Measurements from ENCODE around the gene ATXN1.
A peak's percentile ranks its signal among the peaks of the same experiment; 100 is the strongest.

The ATXN1 gene

DNA sequence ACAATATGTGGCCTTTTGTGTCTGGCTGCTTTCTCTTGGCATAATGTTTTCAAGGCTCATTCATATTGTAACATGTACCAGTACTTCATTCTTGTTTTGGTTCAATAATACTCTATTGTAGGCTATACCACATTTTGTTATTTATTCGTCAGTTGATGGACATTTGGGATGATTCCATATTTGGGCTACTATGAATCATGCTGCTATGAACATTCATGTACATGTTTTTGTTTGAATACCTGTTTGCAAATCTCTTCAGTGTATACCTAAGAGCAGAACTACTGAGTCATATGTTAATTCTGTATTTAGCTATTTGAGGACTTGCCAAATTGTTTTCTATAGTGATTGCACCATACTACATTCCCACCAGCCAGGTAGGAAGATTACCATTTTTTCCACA lies 263.0 kb downstream of the ATXN1 start:
- DNase-seq (ENCODE audit: low read depth): no peak

DNA sequence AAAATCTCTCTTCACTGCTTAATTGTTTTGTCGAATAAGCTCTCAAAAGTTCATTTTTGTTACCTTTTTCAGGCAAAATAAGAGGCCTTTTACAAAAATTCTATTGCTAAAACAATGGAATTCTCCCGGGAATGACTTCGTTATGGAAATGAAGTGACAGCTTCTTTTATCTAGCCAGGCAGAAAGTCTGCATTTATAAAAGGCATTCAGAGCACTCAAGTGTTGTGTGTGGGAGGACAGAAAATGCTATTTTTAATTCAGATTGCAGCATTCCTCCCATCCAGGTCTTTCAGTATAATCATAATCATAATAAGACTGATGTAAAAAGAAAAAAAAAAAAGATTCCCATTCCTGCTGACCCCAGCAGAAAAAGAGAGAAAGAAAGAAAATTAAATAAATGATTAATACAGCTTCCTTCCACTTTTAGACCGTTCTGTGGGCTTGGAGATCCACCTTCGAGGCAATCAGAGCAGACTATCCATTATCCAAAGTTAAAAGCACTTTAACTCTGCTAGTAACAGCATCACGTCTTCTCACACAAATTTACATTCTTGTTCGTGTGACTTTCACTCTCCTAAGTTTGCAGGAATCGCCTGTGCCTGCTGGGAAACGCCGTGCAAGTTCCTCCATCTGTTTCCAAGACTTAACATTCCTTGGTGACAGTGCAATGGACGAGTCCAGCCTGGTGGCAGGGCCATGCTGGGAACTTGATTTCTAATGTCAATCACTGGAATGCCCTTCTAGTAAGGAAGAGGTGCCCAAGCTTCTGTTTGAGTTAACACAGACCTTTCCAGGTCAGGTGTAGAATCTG lies 264.1 kb downstream of the ATXN1 start:
- DNase-seq (ENCODE audit: low read depth): no peak

DNA sequence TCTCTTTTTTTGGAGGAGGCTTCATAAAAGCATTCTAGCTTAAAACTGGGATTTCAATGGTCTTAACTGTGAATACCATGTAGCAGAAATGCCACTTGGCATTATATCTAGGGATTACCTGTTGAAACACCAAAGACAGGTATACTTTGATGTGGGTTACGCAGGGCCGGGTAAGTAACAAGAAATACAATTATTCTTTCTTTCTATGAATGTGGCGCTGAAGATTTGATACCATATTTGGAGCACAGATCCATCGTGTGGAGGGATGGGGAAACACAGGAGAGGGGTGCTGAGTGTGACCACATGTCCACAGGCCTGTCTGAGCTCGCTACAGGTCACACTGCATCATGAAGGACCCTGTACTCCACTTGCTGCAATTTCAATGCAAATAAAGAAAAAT lies 265.1 kb downstream of the ATXN1 start:
- no peak for DNase-seq (ENCODE audit: low read depth)

DNA sequence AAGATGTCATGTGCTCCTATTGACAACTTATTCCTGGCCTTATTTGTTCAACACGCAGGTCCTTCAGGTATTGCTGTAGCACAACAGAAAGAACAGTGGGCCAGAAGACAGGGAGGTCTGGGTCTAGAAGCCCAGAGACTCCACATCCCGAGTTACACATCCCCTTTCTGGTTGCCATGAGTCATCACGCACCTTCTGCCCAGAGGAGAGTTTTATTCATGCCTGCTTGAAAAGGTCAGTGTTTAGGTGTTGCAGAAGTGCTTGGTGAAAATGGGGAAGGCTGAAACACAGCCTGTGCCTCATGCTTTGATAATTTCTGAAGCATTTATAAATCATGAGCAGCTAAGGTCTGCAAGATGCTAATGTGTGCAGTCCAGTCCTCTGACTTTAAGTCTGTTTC lies 266.5 kb downstream of the ATXN1 start:
- DNase-seq (ENCODE audit: low read depth): peak; percentile 22

DNA sequence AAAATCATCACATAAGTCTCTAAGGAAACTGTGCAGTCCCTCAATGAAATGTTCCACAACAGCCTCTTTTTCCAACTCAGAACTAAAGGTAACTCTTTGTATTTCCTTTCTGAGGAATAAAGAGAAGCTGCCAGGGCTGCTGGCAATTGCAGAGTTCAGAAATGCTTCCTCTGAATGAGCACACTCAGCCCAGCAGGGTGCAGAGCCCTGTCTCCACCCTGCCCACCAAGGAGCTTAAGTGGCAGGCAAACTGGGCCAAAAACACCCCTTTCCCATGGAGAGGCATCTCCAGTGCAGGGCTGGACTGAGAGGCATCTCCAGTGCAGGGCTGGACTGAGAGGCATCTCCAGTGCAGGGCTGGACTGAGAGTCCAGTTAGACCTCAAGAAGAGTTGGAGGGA lies 267.5 kb downstream of the ATXN1 start:
- no peak for DNase-seq (ENCODE audit: low read depth)

DNA sequence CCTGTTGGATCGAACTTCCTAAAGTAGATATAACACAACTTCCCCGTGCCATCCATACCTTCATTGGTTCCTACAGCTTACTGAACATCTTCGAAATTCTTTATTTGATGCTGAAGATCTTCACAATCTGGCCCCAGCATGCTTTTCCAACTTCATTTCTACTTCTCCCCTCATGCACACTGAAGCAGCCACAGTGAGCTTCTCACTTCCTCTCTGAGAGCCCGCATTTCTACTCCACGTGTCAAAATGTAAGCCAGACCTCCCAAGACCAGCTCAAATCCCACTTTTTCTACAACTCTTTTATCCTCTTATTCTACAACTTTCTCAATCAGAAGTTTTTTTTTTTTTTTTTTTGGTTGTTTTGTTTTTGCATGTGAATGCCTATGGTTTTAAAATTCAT lies 268.1 kb downstream of the ATXN1 start:
- DNase-seq (ENCODE audit: low read depth): no peak

DNA sequence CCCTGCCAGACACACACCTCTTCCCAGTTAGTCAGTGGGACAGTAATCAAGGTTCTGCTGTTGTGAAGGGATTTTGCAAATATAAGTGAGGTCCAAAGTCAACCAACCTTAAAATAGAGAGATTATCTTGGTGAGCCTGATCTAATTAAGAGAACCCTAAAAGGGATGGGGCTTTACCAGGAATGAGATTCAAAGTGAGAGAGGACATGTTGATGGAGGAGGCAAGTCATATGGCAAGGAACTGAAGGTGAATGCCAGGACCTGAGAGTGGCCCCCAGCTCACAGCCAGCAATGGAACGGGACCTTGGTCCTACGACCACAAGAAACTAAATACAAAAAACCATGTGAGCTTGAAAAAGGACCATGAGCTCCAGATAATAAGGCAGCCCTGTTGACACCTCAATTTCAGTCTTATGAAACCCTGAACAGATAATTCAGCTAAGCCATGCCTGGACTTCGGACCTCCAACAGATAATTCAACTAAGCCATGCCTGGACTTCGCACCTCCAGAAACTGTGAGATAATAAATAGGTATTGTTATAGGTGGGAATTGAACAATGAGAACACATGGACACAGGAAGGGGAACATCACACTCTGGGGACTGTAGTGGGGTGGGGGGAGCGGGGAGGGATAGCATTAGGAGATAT lies 269.5 kb downstream of the ATXN1 start:
- no peak for DNase-seq (ENCODE audit: low read depth)

DNA sequence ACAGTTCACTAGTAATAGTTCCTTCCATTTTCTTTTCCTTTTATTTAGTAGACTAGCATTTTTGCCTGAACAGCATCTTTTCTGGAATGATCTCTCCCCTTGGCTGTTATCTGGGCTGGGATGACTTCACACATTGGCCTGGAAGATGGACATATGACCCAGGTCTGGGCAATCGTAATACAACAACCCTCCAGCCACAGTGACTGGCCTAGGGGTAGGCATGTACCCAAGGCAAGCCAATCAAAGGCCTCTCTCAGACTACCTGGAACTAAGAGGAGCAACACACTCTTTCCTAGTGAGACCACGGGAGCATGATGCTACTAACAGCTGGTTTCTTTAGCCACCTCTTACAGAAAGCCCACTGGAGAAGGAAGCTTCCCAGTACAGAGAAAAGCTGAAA lies 270.6 kb downstream of the ATXN1 start:
- DNase-seq (ENCODE audit: low read depth): no peak

DNA sequence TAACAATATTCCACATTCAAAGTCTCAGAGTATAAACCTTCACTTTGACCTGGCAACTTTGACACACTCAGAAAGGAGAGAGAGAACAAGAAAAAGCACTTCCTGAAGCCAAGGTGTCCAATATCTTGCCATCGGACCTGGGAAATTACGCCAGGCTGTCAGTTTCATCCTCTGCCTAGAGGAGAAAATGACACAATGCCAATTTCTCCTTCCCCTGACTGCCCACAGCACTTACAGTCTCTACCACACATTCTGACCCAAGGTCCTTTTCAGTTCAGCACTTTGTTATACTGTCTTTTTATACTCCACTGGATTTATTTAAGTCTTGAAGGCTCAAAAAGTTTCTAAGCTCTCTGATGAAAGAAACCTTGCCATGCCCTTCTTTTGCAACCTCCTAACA lies 272.4 kb downstream of the ATXN1 start:
- no peak for DNase-seq (ENCODE audit: low read depth)

DNA sequence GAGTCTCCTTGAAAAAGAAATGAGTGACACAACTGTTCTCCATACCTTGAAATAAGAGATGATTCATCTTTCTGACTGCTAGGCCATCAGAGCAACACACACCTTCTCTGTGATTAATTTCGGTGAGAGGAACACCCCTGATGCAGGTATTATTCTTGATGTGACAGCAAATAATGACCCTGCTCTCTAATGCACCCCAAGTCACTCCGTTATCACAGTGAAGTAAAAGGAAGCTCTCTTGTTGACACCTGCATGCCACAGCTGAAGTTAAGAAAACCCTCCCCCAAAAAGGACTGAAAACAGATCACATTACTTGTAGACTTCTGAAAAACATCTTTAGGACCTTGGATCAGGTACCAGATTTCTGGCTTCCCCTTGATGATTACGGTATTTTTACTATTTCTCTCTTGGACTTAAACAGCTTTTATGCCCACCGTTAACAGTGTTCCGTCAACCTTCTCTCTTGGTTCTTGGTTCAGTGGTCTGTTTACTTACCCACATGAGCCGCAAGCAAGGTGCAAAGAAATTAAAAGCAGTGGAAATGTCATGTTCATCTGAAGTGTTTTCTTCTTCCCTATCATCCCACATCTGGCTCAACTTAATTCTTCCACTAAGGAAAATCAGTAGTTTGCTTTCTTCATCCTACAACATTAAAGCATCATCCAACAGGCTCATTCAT lies 273.1 kb downstream of the ATXN1 start:
- no peak for DNase-seq (ENCODE audit: low read depth)

DNA sequence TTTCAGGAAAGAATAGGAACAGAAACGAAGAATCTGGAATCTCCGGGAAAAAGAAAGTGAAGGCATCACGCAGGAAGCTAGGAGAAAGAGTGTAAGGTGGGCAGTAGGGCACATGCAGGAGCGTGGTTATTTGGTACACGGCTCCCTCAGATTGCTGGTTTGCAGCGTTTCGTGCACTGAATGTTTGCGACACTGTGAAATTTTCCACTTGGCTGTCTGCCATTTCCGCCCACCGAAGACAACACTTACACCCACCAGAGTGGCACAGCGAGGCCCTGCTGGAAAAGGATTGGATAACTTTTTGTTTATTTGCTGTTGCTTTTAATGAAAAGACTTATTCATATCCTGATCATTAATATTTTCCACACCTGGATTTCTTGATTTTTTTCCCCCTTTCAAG lies 274.6 kb downstream of the ATXN1 start:
- no peak for DNase-seq (ENCODE audit: low read depth)

DNA sequence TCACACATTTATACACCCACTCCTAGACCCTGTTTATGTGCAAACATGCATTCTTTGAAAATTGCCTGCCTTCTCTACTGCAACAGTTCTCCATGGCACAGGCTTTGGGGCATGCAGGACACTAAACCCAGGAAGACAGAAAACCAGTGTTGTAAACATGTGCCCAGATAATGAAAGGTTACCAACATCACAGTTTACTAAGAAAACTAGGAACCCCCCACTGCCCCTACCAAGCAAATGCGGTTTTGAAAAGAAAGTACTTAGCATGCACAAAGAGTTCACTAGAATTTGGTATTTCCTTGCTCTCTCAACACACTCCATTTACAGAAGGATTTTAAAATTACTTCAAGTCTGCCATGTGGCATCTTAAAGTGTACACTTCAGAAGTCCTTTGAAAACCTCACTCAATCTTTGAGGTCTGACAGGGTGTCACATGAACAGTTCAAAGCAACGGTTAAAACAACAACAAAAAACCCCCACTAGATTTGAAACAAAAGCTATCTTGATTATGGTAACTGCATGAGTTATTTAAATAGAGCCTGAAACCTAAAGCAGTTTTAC lies 277.9 kb downstream of the ATXN1 start:
- DNase-seq (ENCODE audit: low read depth): no peak

DNA sequence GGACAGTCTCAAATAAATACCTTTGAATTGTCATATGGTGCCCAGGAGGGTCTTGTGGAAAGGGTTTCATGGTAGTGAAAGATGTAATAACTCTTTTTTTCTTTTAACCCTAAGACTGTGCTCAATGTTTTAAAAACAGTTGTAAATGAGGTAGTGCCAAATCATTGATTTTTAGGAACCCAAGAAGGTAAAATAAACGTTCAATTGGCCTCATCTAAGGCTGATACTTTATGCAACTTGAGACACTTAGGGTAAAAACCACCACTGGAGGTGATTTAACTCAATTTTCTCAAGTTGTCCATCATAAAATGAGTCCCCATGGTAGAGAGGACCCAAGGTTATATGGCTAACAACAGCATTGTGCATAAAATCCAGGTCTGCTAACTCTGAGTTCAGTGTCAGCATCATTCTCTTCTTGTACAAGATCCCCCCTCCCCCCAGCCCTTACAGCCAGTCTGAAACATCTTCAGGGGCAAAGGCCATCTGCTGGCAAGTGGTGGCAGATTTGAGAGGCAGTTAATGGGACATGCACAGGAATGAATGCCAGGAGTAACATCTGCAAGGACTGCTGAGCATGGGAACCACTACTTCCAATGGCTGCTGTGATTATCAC lies 278.5 kb downstream of the ATXN1 start:
- DNase-seq (ENCODE audit: low read depth): no peak

DNA sequence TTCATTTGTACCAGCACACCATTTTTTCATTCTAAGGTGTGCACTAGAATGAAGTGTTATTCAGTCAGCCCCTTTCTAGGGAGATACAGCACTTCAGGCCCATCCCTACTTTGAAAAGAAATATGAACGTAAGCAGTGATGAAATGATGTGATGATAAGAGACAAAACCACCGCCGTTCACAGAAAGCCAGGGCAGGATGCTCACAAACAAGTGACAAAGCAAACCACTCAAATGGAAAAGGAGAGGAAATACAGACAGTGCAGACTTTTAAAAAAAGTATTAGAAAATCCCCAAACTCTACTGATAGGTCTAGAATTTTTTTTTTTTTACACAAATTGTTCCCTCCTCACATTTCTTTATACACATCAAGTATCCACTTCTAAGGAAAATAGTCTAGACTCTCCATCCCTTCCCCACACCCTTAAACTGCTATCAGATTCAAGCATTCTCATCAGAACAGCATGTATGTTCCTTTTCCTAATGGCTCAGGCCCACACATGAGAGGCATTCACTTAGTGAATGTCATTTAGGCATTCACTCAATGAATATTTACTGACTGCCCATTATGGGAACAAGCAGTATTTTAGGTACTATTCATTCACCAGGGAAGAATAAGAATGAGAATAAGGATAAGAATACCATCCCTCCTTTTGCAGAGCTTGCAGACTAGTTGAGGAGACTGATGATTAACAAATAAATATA lies 279.4 kb downstream of the ATXN1 start:
- no peak for DNase-seq (ENCODE audit: low read depth)

DNA sequence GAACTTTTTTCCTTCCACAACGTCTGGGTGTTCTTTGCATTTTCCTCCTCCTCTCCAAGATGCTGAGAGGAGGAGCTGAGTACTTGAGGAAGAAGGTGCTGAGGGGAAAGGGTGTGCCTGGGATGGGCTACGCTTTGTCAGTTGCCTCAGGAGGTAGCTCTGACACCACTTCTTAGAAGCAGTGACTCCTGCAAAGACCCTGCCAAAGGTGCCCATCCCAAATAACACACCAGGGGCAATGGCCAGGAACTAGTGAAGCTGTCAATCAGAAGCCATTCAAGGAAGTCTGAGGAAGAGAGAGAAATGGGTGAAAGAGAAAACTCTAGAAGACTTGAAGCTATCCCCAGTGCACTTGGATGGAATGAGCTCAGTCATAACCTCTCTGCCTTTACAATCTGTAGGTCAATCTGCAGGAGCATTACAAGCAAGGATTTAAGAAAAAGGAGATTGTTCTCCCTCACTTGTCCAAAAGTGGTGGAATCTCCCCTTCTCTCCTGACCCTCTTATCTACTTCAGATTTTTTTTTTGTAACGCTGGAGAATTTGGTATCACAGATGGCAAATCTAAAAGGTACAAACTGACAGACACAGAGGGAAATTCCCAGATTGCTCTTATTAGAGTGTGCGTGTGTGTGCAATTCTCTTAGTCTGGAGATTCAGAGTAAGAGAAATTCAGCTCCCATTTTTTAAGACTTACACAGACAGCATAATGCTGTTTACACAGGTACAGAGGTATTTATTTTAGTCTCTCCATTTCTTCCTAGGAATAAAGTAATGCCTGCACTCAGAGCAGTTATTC lies 280.3 kb downstream of the ATXN1 start:
- no peak for DNase-seq (ENCODE audit: low read depth)

DNA sequence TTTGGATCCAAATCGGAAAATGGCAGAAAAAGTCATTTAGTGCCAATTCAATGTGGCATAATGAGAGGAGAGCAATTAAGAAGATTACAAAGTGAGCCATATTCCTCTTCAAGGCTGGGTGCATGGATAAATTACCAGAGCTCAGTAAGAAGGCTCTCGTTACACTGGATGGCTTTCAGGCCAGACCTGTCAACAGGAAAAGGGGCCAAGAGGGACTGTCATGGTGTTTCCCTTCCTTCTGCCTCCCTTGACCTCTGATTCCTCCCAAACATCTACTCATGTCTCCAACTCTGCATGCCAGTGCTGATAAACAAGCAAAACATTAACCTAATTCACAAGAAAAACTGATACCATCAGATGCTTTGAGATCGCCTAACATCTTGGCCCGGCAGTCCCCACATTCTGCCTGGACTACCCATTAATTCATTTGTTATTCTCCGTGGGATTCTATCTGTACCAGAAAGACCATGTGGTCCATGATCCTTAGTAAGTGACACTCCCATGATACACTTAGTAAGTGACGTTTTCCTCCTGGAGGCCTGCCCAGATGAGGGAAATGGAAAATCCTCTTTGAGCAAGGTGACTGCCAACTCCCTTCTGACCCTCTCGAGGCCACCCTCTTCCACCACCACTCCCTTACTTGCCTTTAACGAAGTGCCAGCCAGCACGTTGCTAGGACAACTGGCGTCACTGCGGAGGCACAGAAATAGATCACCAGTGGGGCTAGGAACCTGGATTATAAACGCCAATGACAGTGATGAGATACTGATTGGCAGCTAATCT lies 283.7 kb downstream of the ATXN1 start:
- no peak for DNase-seq (ENCODE audit: low read depth)

DNA sequence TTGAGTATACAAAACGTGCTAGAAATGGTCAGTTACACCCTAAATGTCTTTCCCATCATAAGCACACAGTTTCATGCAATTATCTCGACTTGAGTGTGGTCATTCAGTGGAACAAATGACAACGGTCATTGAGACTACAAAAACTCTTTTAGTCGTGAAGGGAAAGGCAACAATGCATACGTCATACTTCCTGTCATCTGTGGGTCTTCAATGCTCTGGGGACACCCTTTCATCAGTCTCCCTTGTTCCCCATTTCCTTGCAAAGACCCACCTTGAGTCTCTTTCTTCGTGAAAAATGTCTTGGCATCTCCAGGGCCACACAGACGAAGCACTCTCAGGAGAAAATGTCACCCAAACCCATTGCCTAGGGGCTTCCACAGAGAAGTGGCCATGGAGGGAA lies 284.4 kb downstream of the ATXN1 start:
- no peak for DNase-seq (ENCODE audit: low read depth)

DNA sequence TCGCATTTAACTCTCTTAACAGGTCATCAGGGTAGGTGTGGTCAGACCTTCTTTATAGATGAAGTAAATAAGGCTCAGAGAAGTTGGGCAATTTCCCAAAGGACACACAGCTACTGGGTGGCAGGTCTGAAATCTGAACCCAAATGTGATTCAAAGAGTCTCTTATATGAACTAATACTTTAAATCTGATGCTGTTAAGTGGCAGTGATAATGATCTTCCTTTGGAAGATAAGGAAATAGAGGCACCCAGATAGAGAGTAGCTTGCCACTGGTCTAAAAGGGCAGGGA lies 285.8 kb downstream of the ATXN1 start:
- DNase-seq (ENCODE audit: low read depth): no peak

DNA sequence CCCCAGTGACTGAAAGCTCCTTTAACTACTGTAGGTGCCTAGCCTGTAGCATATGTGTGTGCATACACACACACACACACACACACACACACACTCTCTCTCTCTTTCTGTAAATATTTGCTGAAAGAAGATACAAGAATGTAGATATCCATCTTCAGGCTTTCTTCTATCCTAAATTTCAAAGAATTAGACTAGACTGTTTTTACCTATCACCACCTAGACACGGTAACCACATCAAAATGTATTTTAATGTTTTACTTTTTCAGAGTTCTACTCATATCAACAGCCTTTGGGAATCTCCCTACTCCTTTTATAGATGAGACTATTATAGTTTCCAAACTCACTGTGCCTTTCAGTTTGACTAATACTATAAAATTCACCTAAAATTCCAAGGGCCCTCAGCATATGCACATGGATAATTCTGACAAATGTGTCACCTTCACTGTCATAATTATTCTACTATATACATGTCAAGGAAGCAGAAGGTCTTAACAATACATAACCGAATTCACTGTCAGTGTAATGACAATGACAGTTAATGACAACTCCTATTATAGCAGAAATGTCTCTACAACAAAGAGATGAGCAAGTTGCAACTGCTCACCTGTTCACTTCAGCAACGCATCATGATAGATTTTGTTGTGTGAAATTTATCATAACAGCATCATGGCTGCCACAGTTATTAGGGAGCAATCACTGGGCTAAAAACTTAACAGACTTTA lies 286.3 kb downstream of the ATXN1 start:
- no peak for DNase-seq (ENCODE audit: low read depth)

Data from iris pigment epithelial cell (primary cell).